Islet precursor cell (in vitro differentiated cells): ENCODE results near the gene ZNF226.
A peak's percentile ranks its signal among the peaks of the same experiment; 100 is the strongest.
"Not testable (repeated sequence)": the region's sequence is repeated elsewhere in the genome, so short reads cannot be mapped to it uniquely, and the experiment has no call there.

ENCODE experiments used
- DNase-seq: peaks from one replicate; pipeline ENCODE4 v3.0.0-alpha.2; 2018

Gene ZNF226

DNA sequence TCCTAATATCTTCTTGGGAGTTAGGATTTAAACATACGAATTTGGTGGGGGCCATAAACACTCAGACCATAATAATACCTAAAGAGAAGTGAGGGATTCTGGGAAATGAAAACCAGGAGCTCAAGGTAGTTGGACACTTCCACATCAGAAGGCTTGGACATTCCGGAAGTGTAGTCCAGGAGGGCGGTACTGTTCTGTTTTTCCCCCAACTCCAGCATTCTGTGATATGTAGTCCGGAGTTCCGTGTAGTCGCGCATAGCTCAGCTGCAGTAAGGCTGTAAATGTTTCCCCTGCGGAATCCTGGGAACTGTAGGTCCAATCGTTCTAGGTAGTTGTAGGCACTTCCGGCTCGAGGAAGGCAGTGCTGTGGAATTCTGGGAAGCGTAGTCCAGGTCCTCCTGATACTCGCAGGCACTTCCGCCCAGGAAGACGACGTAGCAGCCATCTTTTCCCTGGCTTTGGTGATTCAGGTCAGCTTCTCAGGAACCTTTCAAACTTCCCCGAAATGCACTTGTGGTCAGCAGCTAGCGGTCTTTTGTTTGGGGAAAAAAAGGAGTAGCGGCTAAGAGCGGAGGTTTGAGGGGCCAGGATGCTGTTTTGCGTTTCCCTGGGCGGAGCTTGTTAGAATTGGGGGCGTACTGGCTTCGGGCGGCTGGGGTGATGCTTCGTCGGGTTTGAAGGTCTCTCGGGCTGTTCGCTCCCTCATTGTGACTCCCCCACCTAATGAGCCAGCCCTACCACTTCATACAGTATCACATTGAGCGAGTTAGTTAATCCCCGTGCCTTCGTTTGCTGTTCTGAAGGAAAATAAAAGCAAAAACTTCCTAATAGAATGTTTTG is at the start of gene ZNF226:
TSS of gene ZNF226 (plus strand) at position 428 of the 840 bp plus-strand sequence. CDS start 4,981 bp downstream, outside the sequence.
- peak; percentile 98 for DNase-seq

DNA sequence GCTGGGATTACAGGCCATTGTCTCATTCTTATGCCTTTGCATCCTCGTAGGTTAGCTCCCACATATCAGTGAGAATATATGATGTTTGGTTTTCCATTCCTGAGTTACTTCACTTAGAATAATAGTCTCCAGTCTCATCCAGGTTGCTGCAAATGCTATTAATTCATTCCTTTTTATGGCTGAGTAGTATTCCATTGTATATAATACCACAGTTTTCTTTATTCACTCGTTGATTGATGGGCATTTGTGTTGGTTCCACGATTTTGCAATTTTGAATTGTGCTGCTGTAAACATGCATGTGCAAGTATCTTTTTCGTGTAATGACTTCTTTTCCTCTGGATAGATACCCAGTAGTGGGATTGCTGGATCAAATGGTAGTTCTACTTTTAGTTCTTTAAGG is 43.7 kb upstream of the ZNF226 start:
- not testable (repeated sequence) for DNase-seq

DNA sequence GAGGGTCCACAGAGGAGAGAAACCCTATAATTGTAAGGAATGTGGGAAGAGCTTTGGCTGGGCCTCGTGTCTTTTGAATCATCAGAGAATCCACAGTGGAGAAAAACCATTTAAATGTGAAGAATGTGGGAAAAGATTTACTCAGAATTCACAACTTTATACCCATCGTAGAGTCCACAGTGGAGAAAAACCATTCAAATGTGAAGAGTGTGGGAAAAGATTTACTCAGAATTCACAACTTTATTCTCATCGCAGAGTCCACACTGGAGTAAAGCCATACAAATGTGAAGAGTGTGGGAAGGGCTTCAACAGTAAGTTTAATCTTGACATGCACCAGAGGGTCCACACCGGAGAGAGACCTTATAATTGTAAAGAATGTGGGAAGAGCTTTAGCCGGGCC is 32.9 kb upstream of the ZNF226 start:
- no peak for DNase-seq

DNA sequence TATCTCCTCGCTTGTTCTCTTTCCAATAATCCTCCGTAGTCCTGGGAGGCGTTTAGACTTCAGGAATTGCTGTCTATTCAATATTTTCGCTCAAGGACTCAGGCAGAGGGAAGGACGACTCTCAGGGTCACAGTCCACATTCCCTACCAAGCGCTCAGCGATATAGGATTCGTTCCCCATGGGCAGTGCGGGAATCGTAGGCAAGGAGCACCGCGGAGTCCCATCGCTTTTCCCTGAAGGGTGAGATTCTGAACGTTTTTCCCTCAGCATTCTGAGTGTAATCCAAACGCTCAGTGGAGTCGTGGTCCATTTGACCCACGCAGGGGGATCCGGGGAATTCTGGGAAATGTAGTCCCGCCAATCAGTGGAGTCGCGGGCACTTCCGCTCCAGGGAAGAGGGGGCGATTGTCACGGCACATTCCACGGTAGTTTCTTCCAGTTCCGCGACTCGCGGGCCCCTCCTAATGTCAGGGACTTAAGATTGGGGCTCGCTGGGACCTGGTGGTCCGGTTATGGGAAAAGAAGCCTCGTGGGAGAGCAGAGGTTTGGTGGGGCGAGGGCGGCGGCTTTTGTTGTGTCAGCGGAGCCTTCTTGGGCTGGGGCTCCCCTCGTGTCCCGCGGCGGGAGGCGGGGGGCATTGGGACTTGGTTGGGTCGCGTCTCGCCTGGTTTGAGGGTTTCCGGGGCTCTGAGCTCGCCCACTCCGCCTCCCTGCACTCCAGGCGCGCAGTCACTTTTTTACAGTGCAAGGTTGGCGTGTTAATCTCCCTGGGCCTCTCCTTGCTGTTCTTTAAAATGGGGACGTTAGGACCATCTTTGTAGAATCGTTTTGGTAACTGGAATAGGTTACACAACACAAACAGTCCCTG is 23.5 kb upstream of the ZNF226 start, which contains the start of gene ZNF234:
TSS of gene ZNF234 (plus strand) at position 364 of the 868 bp plus-strand sequence. CDS start 3,079 bp downstream, outside the sequence.
- peak; percentile 88 for DNase-seq

DNA sequence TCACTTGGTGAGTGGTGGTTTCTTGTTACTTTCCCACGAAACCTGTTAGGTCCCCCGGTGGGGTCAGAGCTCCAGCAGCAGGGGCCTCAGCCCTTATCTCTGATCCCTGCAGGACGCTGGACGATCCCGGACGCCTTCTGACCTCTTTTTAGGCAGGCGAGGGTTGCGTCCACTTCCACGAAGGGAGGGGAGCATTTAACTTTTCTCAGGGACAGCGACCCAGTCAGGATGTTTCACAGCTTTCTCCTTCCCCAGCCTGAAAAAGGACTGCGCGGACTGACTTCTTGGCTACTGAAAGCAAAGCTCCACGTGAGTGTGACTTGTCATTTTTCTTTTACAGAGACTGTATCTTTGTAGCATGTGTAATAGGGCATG is 22.9 kb upstream of the ZNF226 start:
- DNase-seq = peak; percentile 50

DNA sequence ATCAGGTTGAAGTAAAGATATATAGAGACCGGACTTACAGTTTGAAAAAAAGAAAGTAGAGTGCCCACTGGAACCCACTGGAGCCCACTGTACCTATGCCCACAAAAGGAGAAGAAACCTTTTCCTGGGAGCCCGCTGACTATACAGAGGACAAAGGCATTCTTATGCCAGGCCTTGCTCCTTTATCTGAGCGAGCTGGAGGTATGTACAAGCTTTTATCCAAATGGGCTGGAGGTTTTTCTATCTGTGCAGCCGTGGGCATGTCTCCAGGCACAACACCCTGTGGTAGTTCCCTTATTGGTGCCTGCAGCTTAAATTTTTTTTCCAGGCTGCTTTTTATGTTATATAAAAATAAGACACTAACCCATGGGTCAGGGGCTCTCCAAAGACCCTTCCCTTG is 15.1 kb upstream of the ZNF226 start:
- DNase-seq = no peak

DNA sequence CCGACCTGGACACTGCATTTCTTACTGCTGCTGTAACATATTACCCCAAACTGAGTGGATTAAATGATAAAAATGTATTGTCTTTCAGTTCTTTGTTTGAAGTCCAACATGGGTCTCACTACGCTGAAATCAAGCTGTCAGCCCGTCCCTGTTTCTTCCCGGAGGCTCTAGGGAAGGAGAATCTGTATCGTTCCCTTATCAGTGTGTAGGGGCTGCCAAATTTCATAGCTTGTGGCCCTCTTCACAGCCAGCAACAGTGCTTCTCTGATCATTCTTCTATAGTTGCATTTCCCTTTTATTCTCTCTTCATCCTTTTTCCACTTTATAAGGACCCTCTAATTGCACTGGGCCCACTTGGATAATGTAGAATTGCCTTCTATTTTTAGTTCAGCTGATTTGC is 13.4 kb upstream of the ZNF226 start:
- no peak for DNase-seq

DNA sequence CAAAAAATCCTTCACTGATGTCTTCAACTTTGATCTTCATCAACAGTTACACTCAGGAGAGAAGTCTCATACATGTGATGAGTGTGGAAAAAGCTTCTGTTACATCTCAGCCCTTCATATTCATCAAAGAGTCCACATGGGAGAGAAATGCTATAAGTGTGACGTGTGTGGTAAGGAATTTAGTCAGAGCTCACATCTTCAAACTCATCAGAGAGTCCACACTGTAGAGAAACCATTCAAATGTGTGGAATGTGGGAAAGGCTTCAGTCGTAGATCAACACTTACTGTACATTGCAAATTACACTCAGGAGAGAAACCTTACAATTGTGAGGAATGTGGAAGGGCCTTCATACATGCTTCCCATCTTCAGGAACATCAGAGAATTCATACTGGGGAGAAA is 8.4 kb upstream of the ZNF226 start:
- DNase-seq = no peak

DNA sequence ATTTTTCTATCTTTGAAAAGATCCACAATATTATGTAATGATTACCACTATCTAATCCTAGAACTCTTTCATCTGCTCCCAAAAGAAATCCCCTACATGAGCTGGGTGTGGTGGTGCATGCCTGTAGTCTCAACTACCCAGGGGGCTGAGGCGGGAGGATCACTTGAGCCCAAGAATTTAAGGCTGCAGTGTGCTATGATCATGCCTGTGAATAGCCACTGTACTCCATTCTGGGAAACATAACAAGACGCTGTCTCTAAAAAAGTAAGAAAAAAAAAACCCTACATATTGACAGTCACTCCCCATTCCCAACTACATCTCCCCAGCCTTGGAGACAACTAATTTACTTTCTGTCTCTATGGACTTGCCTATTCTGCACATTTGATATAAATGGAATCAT is 1.1 kb upstream of the ZNF226 start:
- DNase-seq = no peak

DNA sequence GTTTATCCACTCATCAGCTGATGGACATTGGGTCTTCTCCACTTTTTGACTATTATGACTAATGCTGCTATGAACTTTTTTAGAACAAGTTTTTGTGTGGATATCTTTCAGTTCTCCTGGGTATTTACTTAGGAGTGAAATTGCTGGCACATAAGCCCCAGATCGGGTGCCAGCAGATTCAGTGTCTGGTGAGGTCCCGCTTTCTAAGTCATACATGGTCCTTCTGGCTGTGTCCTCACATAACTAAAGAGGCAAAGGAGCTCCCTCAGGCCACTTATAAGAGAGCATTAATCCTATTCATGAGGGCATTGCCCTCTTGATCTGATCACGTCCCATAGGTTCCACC is 600 bp upstream of the ZNF226 start:
- no peak for DNase-seq

DNA sequence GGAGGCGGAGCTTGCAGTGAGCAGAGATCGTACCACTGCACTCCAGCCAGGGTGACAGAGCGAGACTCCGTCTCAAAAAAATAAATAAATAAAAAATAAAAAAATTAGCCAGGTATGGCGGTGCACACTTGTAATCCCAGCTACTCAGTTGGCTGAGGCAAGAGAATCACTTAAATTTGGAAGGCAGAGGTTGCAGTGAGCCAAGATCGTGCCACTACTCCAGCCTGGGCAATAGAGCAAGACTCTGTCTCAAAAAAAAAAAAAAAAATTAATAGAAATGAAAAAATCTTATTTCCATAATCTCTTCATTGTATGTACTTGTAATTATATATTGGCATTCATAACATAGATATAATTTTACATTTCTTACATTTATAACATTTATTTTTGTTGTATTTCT is 5.8 kb downstream of the ZNF226 start:
- not testable (repeated sequence) for DNase-seq

DNA sequence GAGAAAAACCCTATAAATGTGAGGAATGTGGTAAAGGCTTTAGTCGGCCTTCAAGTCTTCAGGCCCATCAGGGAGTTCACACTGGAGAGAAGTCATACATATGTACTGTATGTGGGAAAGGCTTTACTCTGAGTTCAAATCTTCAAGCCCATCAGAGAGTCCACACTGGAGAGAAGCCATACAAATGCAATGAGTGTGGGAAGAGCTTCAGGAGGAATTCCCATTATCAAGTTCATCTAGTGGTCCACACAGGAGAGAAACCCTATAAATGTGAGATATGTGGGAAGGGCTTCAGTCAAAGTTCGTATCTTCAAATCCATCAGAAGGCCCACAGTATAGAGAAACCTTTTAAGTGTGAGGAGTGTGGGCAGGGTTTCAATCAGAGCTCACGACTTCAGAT is 11.7 kb downstream of the ZNF226 start:
- no peak for DNase-seq

DNA sequence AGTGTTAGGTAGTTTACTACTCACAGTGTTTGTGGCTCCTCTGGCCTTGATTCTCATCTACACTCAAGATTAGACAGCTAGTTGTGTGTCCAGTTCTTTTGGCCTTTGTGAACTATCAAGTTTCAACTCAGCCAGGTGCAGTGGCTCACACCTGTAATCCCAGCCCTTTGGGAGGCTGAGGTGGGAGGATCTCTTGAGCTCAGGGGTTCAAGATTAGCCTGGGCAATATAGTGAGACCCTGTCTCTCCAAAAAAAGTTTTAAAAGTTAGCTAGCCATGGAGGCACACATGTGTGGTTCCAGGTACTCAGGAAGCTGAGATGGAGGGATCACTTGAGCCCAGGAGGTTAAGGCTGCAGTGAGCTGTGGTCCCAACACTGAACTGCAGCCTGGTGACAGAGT is 16.1 kb downstream of the ZNF226 start:
- DNase-seq = no peak

DNA sequence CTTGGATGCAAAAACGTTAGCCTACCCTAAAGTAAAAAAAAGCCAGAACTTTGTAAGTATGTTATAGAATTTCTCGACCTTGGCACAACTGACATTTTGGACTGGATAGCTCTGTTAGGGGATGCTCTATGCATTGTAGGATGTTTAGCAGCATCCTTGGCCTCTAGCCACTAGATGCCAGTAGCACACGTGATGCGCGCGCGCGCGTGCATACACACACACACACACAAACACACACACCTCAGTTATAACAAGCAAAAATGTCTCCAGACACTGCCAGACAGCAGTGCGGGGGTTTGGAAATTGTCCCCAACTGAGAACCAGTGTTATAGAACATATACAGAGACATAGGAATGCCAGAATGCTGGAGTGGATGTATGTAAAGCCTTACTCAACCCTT is 17.2 kb downstream of the ZNF226 start:
- DNase-seq = no peak

DNA sequence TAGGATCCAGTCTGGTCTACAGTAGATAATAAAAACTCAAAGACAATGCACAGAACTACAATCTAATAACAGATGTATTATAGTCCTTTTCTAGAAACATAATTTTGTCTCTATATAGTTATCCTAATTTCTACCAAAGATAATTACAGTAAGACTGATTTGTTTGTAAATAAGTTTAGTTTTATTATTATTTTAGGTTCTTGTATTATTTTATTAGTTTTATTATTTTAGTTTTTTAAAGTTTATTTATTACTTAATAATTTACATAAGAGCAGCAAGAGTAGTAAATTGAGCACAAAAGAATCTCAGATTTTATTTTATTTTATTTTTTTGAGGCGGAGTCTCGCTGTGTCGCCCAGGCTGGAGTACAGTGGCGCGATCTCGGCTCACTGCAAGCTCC is 25.1 kb downstream of the ZNF226 start:
- no peak for DNase-seq

DNA sequence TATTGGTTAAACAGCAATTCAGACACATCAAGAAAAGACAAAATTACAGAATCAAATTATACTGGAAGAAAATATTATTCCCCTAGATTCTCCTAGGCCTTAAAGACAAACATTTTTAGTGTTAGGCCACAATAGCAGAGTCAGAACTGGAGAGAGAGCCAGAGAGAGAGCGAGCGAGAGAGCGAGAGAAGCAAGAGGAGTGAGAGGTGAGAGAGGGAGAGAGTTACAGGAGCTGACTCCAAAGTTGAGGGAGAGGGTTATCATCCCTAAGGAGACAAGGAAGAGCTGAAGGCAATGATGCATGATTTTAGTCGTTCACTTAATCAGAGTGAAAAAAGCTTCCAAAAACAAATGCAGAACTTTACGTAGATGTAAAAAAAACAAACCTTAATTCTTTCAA is 27.2 kb downstream of the ZNF226 start:
- DNase-seq = no peak

DNA sequence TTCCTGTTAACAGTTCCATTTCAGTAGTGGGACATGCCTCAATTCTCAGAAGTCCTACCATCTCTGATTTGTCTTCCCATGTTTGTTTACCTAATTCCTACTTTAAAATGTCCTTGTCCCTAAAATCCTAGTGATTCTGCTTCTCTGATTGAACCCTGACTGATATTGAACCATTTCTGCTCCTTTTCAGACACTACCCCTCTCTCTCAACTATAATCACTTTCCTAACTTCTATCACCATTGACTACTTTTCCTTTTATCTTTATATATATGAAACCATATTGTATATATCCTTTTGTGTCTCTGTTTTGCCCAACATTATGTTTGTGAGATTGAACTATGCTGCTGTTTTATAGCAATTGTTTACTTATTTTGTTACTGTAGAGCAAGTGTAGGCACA is 31.9 kb downstream of the ZNF226 start:
- no peak for DNase-seq

DNA sequence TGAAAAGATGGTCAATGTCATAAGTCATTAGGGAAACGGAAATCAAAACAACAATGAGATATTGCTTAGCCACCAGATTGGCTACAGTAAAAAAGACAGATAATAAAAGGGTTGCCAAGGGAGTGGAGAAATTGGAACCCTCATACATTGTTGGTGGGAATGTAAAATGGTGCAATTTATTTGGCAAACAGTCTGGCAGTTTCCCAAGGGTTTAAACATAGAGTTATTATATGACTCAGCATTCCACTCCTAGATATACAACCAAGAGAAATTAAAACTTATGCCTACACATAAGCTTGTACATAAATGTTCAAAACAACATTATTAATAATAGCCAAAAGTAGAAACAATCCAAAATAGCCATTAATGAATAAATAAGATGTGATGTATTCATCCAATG is 37.6 kb downstream of the ZNF226 start:
- DNase-seq = no peak

DNA sequence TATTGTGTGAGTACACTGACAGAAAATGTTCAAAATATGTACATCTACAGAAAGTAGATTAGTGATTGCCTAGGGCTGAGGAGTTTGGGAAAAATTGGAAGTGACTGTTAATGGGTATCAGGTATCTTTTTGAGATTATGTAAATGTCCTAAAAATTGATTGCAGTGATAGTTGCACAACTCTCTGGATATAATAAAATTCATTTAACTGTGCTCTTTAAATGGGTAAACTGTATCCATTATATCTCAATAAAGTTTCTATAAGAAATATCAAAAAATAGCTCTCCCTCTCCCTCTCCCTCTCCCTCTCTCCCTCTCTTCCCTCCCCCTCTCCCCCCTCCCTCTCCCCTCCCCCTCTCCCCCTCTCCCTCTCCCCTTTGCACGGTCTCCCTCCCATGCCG is 38.1 kb downstream of the ZNF226 start:
- DNase-seq = no peak

DNA sequence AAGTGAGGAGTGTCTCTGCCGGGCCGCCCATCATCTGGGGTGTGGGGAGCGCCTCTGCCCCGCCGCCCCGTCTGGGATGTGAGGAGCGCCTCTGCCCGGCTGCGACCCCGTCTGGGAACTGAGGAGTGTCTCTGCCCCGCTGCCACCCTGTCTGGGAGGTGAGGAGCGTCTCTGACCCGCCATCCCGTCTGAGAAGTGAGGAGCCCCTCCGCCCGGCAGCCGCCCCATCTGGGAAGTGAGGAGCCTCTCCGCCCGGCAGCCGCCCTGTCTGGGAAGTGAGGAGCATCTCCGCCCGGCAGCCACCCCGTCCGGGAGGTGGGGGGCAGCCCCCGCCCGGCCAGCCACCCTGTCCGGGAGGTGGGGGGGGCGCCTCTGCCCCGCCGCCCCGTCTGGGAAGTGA is 39.0 kb downstream of the ZNF226 start:
- DNase-seq = not testable (repeated sequence)

DNA sequence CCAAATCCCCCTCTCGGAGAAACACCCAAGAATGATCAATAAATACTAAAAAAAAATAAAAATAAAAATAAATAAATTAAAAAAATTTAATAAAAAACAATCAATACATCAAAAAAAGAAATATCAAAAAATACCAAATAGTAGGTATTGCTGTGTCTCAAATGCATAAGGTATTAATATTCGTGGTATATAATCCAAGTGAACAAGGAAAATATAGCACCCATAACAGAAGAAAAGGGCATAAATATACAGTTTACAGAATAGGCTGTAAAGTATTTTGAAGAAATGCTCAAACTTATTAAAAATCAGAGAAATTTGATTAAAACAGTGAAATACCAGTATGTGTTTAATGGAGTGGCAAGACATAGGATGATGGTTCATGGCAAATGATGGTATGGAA is 39.9 kb downstream of the ZNF226 start:
- DNase-seq = no peak

DNA sequence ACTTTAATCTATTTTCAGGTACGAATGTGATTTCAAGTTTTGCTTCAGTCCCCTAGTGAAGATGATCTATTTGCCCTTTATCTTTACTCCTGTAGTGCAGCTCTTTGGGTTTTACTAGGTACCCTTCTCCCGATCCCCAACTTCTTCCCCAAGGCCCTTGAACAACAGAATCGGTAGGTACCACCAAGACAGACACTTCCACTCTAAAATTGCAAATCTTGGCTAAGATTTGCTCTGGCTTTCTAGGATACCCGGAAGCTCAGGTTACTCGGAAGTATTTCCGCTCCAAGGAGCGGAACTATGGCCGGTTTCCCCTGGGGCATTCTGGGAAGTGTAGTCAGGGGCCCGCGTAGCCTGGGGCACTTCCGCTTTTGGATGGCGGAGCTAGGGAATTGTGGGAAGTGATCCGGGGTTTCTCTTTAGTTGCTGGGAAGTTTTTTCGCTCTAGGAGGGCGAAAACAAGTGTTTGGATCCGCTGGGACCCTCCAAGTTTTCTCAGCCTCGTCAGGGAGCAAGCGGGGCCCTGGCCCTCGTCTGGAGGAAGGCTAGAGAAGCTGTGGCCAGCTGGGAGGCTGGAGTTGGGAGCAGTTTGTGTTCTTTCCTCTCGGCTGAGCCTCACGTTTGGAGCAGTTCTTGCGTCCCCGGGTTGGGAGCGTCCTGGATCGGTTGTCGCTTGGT is 42.4 kb downstream of the ZNF226 start:
- DNase-seq = peak; percentile 91

DNA sequence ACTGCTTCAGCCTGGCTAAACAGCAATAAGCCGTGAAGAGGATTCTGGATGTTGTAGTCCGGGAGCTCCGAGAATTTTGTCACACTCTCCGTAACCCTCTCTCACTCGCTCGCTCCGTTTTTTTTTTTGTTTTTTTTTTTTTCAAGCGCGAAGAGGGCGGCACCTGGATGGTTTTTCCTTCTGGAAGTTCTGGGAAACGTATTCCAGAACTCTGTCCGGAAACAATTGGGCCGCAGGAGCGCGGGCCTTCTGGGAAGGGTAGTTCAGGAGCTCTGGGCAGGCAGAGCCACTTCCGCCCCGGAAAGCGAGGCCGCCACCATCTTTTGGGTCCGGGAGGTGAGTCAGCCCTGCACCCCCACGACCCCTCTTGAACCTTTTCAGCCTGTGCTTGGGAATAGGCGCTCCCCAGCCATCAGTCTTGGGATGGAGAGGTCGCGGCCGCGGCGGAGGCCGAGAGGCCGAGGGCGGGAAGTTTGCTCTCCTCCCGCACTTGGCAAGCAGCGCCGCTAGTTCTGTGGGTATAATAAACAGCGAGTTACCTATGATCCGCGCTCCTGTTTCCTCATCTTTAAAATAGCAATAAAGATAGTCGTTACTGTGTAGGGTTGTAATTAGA is 47.5 kb downstream of the ZNF226 start, which contains the start of gene ZNF227:
TSS of gene ZNF227 (plus strand) at position 283 of the 616 bp plus-strand sequence. CDS start 5,261 bp downstream, outside the sequence.
- peak; percentile 95 for DNase-seq
